Measurements from ENCODE around the gene ENPP3. TPM values are rescaled to one million over a fixed set of nuclear protein-coding genes. Genes with fewer than 3 reads are reported as not detected.

Gene ENPP3
- total and polyA plus RNA-seq, 2 of the 13 experiments (the other 11 are each of a cell fraction or from before 2014, with no cell fraction given), result 40.0 to 75.4 TPM

- no peak for TF ChIP-seq ZNF281 (CRISPR knock-in tag; IDR thresholded peaks at IDR 0.05; ENCODE audit: borderline replicate concordance)
- no peak for TF ChIP-seq RBAK (CRISPR knock-in tag; IDR thresholded peaks at IDR 0.05)
- peak; percentile 83; the same call in 1 of the 2 replicates for TF ChIP-seq BRCA1 (CRISPR knock-in tag; IDR thresholded peaks at IDR 0.05)
- no peak for TF ChIP-seq SP2 (CRISPR knock-in tag; IDR thresholded peaks at IDR 0.05)
- no peak for TF ChIP-seq ZBTB8A (CRISPR knock-in tag; IDR thresholded peaks at IDR 0.05; ENCODE audit: borderline replicate concordance, low read depth)
- TF ChIP-seq HMG20B (CRISPR knock-in tag; conservative IDR thresholded peaks at IDR 0.05), result peak; percentile 8; the same call in 1 of the 2 replicates
- TF ChIP-seq SNAPC2 (CRISPR knock-in tag; IDR thresholded peaks at IDR 0.05), result peak; percentile 79; the same call in 1 of the 2 replicates
- TF ChIP-seq PATZ1 (CRISPR knock-in tag; IDR thresholded peaks at IDR 0.05), result no peak; the same call in 1 of the 2 replicates
- TF ChIP-seq ZNF20 (CRISPR knock-in tag; IDR thresholded peaks at IDR 0.05), result no peak
- TF ChIP-seq ZBTB43 (CRISPR knock-in tag; conservative IDR thresholded peaks at IDR 0.05), result 0 out of 2 replicates have a peak, but pooled peaks have one; percentile 68
- TF ChIP-seq DZIP1 (CRISPR knock-in tag; IDR thresholded peaks at IDR 0.05), result peak; percentile 63; the same call in 1 of the 2 replicates
- TF ChIP-seq GATAD1 (CRISPR knock-in tag; IDR thresholded peaks at IDR 0.05), result no peak
- peak; percentile 70 for TF ChIP-seq PAXIP1 (CRISPR knock-in tag; conservative IDR thresholded peaks at IDR 0.05)
- TF ChIP-seq HNRNPH1 (optimal IDR thresholded peaks at IDR 0.05; ENCODE audit: low read depth, low read length), result no peak
- TF ChIP-seq ZNF484 (CRISPR knock-in tag; IDR thresholded peaks at IDR 0.05; ENCODE audit: borderline replicate concordance, low read depth), result no peak
Measured at GRCh38 chr6:131635384-131636340, 1.4 kb upstream of the ENPP3 start (continued).
